Glutamatergic neuron (in vitro differentiated cells): Measurements from ENCODE around the gene GRK6. TPM values are rescaled to one million over a fixed set of nuclear protein-coding genes. Genes with fewer than 3 reads are reported as not detected.
"Not testable (repeated sequence)": the region's sequence is repeated elsewhere in the genome, so short reads cannot be mapped to it uniquely, and the experiment has no call there.

Experiments used
- DNase-seq: peaks from one replicate; pipeline ENCODE4 v3.0.0; 2022
- H3K27ac Mint-ChIP-seq: one replicate; pipeline ENCODE4 v1.8.0; 2020; ENCODE audit warnings: mild to moderate bottlenecking, mixed read lengths, inconsistent platforms; ENCODE audit not compliant: unreplicated experiment
- H3K27me3 Mint-ChIP-seq: one replicate; pipeline ENCODE4 v1.8.0; 2020; ENCODE audit warnings: mild to moderate bottlenecking, moderate library complexity, mixed read lengths, inconsistent platforms; ENCODE audit not compliant: unreplicated experiment
- H3K36me3 Mint-ChIP-seq: one replicate; pipeline ENCODE4 v1.8.0; 2020; ENCODE audit warnings: mild to moderate bottlenecking, mixed read lengths, inconsistent platforms; ENCODE audit not compliant: unreplicated experiment
- H3K4me1 Mint-ChIP-seq: one replicate; pipeline ENCODE4 v1.8.0; 2020; ENCODE audit warnings: mild to moderate bottlenecking, low read depth, mixed read lengths, inconsistent platforms; ENCODE audit not compliant: unreplicated experiment
- H3K4me3 Mint-ChIP-seq: one replicate; pipeline ENCODE4 v1.8.0; 2020; ENCODE audit warnings: mild to moderate bottlenecking, mixed read lengths, inconsistent platforms; ENCODE audit not compliant: unreplicated experiment
- H3K9me3 Mint-ChIP-seq: one replicate; pipeline ENCODE4 v1.8.0; 2020; ENCODE audit warnings: mild to moderate bottlenecking, moderate library complexity, mixed read lengths, inconsistent platforms; ENCODE audit not compliant: unreplicated experiment
- total RNA-seq: library from RNA; stranded (reverse); fragmentation: NEBNext Ultra II Directional; extraction: Animal tissue kit (Norgen Biotek cat#: 25700); gene quantifications from one replicate; pipeline ENCODE4 v1.2.1, GENCODE V29; 2021; ENCODE audit not compliant: unreplicated experiment
- TF ChIP-seq, protein P1 (sequence below): fragments of 200-600 bp; sonication (generic); IDR thresholded peaks from one replicate; pipeline ENCODE4 v1.5.0; 2021; ENCODE audit not compliant: partially characterized antibody, unreplicated experiment

Gene GRK6
- total RNA-seq, 1 donor from 2014 or later: 43.9 TPM

DNA sequence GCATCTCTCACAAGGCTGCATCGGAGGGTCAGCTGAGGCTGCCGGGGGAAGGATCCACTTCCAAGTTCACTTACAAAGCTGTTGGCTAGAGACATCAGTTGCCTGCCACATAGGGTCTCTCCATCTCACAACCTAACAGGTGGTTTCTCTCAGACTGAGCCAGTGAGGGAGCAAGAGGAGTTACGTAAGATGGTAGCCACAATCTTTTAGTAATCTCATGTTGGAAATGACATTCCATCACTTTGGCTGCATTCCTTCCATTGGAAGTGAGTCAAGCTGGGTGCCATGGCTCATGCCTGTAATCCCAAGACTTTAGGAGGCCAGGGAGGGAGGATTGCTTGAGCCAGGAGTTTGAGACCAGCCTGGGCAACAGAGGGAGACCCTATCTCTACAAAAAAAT, 7.4 kb upstream of the GRK6 start:
- H3K36me3 Mint-ChIP-seq: no peaks in the 10 kb centered on the region
- no peak overlapping the region for H3K4me3 Mint-ChIP-seq
- DNase-seq: no peak
- peaks cover 5% of the 10 kb centered on the region for H3K4me1 Mint-ChIP-seq
- peaks cover 5% of the 10 kb centered on the region for H3K27me3 Mint-ChIP-seq
- no peak overlapping the region for H3K27ac Mint-ChIP-seq
- TF ChIP-seq, protein P1, sequence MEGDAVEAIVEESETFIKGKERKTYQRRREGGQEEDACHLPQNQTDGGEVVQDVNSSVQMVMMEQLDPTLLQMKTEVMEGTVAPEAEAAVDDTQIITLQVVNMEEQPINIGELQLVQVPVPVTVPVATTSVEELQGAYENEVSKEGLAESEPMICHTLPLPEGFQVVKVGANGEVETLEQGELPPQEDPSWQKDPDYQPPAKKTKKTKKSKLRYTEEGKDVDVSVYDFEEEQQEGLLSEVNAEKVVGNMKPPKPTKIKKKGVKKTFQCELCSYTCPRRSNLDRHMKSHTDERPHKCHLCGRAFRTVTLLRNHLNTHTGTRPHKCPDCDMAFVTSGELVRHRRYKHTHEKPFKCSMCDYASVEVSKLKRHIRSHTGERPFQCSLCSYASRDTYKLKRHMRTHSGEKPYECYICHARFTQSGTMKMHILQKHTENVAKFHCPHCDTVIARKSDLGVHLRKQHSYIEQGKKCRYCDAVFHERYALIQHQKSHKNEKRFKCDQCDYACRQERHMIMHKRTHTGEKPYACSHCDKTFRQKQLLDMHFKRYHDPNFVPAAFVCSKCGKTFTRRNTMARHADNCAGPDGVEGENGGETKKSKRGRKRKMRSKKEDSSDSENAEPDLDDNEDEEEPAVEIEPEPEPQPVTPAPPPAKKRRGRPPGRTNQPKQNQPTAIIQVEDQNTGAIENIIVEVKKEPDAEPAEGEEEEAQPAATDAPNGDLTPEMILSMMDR: no peak
- peaks cover 4% of the 10 kb centered on the region for H3K9me3 Mint-ChIP-seq

DNA sequence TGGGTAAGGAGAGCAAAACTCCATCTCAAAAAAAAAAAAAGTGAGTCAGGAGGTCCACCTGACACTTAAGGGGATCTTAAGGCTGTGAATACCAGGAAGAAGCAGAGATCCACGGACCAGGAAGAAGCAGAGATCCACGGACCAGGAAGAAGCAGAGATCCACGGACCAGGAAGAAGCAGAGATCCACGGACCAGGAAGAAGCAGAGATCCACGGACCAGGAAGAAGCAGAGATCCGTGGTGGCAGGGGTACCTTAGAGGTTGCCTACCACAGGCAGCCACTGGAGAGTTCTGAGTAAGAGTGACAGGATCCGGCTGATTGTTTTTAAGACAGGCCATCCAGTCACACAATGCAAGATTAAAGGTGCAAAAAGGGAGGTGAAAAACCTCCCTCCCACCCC, 6.0 kb upstream of the GRK6 start:
- H3K4me1 Mint-ChIP-seq: peaks cover 10% of the 10 kb centered on the region
- H3K4me3 Mint-ChIP-seq, H3K9me3 Mint-ChIP-seq, H3K27me3 Mint-ChIP-seq, DNase-seq, H3K36me3 Mint-ChIP-seq, H3K27ac Mint-ChIP-seq: not testable (repeated sequence)

DNA sequence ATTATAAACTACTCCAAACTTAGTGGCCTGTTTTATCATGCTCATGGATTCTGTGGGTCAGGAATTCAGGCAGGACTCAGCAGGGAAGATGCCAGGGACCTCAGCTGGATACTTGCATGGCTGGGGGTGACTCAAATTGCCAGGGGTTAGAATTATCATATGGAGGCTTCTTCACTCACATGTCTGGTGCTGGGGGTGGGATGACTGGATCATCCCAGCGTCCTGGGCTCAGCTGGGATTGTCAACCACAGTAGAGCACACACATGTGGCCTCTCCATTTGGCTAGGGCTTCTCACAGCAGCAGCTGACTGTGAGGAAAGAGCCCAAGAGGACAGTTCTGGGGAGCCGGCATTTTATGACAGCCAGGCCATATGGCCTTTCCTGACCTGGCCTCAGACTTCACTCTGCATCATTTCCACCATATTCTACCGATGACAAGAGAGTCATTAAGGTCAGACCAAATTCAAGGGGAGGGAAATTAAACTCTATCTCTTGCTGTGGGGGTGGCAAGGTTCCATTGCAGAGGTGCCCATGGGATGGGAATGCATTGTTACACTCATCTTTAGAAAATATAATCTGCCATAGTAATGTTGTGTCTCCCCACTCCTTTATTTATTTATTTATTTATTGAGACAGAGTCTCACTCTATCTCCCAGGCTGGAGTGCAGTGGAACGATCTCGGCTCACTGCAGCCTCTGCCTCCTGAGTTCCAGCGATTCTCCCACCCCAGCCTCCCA, 5.2 kb upstream of the GRK6 start:
- Mint-ChIP-seq H3K4me1 (peaks cover 11% of the 10 kb centered on the region), H3K27me3 (peaks cover 6% of the 10 kb centered on the region), H3K27ac (peak overlapping the region; percentile 76), H3K9me3 (peaks cover 9% of the 10 kb centered on the region), H3K36me3 (no peaks in the 10 kb centered on the region), H3K4me3 (no peak overlapping the region)
- DNase-seq: no peak
- TF ChIP-seq, protein P1: no peak

DNA sequence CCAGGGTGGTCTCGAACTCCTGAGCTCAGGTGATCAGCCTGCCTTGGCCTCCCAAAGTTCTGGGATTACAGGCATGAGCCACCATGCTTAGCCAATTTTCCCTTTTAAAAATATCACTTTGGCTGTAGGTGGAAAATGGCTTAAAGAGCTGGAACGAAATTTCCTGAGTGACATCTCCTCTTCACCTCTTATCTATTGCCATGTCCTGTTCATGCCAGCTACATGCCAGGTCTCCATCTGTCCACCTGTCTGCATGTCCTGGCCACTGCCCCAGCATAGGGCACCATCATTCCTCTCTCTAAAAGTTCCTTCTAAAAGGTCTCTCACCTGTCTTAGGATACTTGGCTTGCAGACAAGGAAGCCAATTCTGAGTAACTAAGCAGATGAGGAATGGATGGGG, 2.8 kb upstream of the GRK6 start:
- Mint-ChIP-seq H3K4me3 (no peak overlapping the region), H3K36me3 (no peaks in the 10 kb centered on the region), H3K4me1 (peaks cover 13% of the 10 kb centered on the region), H3K27ac (no peak overlapping the region), H3K9me3 (peaks cover 10% of the 10 kb centered on the region), H3K27me3 (peaks cover 4% of the 10 kb centered on the region)
- no peak for DNase-seq
- TF ChIP-seq, protein P1: no peak

DNA sequence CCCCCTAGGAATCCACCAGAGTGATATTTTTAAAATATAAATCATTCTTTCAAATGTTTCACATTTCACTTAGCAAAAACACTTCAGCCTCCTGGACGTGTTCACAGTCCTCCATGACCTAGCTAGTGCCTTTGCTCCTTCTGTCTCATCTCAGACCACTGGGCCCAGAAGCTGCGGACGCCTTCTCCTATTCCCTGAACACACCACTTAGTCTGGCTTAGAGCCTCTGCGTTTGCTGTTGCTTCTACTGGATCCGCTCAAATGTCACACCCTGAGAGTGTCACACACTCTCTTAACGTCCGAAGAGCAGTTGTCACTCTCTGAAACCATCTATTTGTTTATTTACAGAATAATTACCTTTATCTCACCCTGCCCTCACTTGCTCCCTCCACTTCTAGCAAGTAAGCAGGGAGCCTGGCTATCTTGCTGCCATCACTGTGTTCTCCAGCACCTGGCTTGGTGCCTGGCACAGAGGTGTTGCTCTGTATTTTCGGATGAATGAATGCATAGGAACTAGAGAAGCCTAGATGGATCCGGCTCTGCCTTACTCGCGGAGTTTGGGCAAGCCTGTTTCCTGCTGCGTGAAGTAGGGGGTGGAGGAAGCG, 1.2 kb upstream of the GRK6 start:
- H3K27me3 Mint-ChIP-seq: peaks cover 8% of the 10 kb centered on the region
- H3K4me3 Mint-ChIP-seq: peak overlapping the region; percentile 94
- TF ChIP-seq, protein P1: no peak
- H3K4me1 Mint-ChIP-seq: peaks cover 15% of the 10 kb centered on the region
- H3K36me3 Mint-ChIP-seq: no peaks in the 10 kb centered on the region
- H3K27ac Mint-ChIP-seq: peak overlapping the region; percentile 98
- DNase-seq: no peak
- peaks cover 10% of the 10 kb centered on the region for H3K9me3 Mint-ChIP-seq
